ENCODE measurements around the gene NACA2. TPM values are rescaled to one million over a fixed set of nuclear protein-coding genes. Genes with fewer than 3 reads are reported as not detected.

The NACA2 gene
- total and polyA plus RNA-seq, 2 of the 4 experiments (the other 2 are of a cell fraction) = not detected

- no peak overlapping the region for H3K23ac ChIP-seq (ENCODE audit: low read depth, low read length)
- no peaks in the 10 kb centered on the region for H3K79me1 ChIP-seq (ENCODE audit: low read depth in 1 of 2, low read length in 2 of 2)
- H2BK5ac ChIP-seq (ENCODE audit: low read depth, low read length, poor library complexity, severe bottlenecking) = no peak overlapping the region
- no peak overlapping the region for H3K14ac ChIP-seq (replicated peaks; ENCODE audit: low read depth, low read length)
- intact Hi-C loops (cut with micrococcal nuclease) = no loop called here
- H2AFZ ChIP-seq (replicated peaks; ENCODE audit: low read length, poor library complexity) = no peak overlapping the region
- ChIA-PET CTCF (interaction anchor here (0.6 to 1.1 kb wide), 5 partner anchors 29 to 253 kb away, joined by 3 to 5 read pairs (median 3); no protein-coding TSS in a partner anchor), POLR2A (ENCODE audit: unreplicated experiment) (no interaction called here)
- H2BK120ac ChIP-seq (ENCODE audit: low read depth, low read length) = no peak overlapping the region
- H3K4me3 ChIP-seq (ENCODE audit: insufficient read depth, low read depth, low read length) = no peak overlapping the region
- H3K27ac ChIP-seq (ENCODE audit: insufficient read depth, low read length) = no peak overlapping the region
- no peak overlapping the region for H3K56ac ChIP-seq (ENCODE audit: extremely low read depth, insufficient read depth, low read length)
- H4K8ac ChIP-seq (ENCODE audit: low read depth in 2 of 2, low read length in 2 of 2) = no peak overlapping the region
- no peak overlapping the region for H2BK20ac ChIP-seq (ENCODE audit: low read depth, low read length)
- H3K4me2 ChIP-seq (ENCODE audit: low read depth, low read length) = no peak overlapping the region
- in situ Hi-C loops (cut with MboI; ENCODE audit: low sequenced_read_pairs) = no loop called here
- BruUV-seq (replicated peaks) = no TSS peak
- H3K18ac ChIP-seq (ENCODE audit: low read depth, low read length) = no peak overlapping the region
- H3K27me3 ChIP-seq (ENCODE audit: control insufficient read depth, insufficient read depth, low read length) = peaks cover 3% of the 10 kb centered on the region
- H3K9me3 ChIP-seq (ENCODE audit: control insufficient read depth, insufficient read depth, low read length) = no peaks in the 10 kb centered on the region
- no peak overlapping the region for H3K4ac ChIP-seq (ENCODE audit: low read depth, low read length)
- peak; percentile 83 for DNase-seq
- peak; percentile 88 for ATAC-seq (ENCODE audit: low read depth)
- no peak overlapping the region for H2AK9ac ChIP-seq (replicated peaks; ENCODE audit: low read depth, low read length, poor library complexity)
- H4K91ac ChIP-seq (ENCODE audit: insufficient read depth, low read depth, low read length) = no peak overlapping the region
- no peak overlapping the region for H2BK15ac ChIP-seq (ENCODE audit: low read depth, low read length)
- H4K5ac ChIP-seq (ENCODE audit: low read depth, low read length) = no peak overlapping the region
- H4K20me1 ChIP-seq (ENCODE audit: insufficient read depth, low read length) = no peaks in the 10 kb centered on the region
- dilution Hi-C loops (cut with HindIII; ENCODE audit: low sequenced_read_pairs, unreplicated experiment) = no loop called here
- peaks cover 3% of the 10 kb centered on the region; the same call in 1 of the 2 replicates for H3K9me1 ChIP-seq (ENCODE audit: insufficient read depth, low read length)
- no peak overlapping the region for H3K9ac ChIP-seq (ENCODE audit: low read depth, low read length)
- no peaks in the 10 kb centered on the region for H3K36me3 ChIP-seq (ENCODE audit: control insufficient read depth, insufficient read depth, low read length)
- no peak overlapping the region for H2AK5ac ChIP-seq (ENCODE audit: low read depth, low read length)
- no peak for TF ChIP-seq MAZ (IDR thresholded peaks at IDR 0.05; ENCODE audit: borderline replicate concordance, low read depth, low read length)
- peak; percentile 47; the same call in 1 of the 2 replicates for TF ChIP-seq SMC3 (IDR thresholded peaks at IDR 0.05; ENCODE audit: low read depth, low read length)
- no peak for TF ChIP-seq NFE2L2 (IDR thresholded peaks at IDR 0.05; ENCODE audit: low read depth, low read length)
- peak; percentile 38; the same call in 1 of the 2 replicates for TF ChIP-seq RAD21 (IDR thresholded peaks at IDR 0.05; ENCODE audit: low read length)
- TF ChIP-seq CTCF (conservative IDR thresholded peaks at IDR 0.05; ENCODE audit: low read depth, low read length) = peak; percentile 45
- no CpG with 5 or more reads among the region's 3 CpGs for WGBS, 2 experiments (ENCODE audit: extremely low coverage in 2 of 2, insufficient read length in 1 of 2)
- peaks cover 7% of the 10 kb centered on the region; the same call in 1 of the 2 replicates for H3K4me1 ChIP-seq (ENCODE audit: control insufficient read depth, insufficient read depth, low read length)
Measured at GRCh38 chr17:61583242-61583641, 7.8 kb downstream of the NACA2 start.

All from IMR-90 (cell line).